H9 (cell line): ENCODE measurements around the gene RAB11FIP4. TPM values are rescaled to one million over a fixed set of nuclear protein-coding genes. Genes with fewer than 3 reads are reported as not detected.

Experiments
- DNase-seq: peaks from one replicate; pipeline ENCODE4 v3.0.0-alpha.2; 2017
- H2AFZ ChIP-seq: one replicate; pipeline ENCODE4 v1.6.1; 2013; ENCODE audit warnings: mild to moderate bottlenecking, low read length, control low read depth, moderate library complexity
- H2AK5ac ChIP-seq: 2 replicates; pipeline ENCODE4 v1.6.1; 2013; ENCODE audit warnings: low read length, control low read depth, mixed read lengths; ENCODE audit not compliant: insufficient read length
- H2BK120ac ChIP-seq: one replicate; pipeline ENCODE4 v1.6.1; 2013; ENCODE audit warnings: low read depth, mild to moderate bottlenecking, low read length, control low read depth, inconsistent platforms; ENCODE audit not compliant: poor library complexity, severe bottlenecking
- H2BK12ac ChIP-seq: 2 replicates; pipeline ENCODE4 v1.6.1; 2013; ENCODE audit warnings: low read length, control low read depth, mixed read lengths, low read depth; ENCODE audit not compliant: insufficient read length
- H2BK15ac ChIP-seq: 2 replicates; pipeline ENCODE4 v1.6.1; 2013; ENCODE audit warnings: low read depth, low read length, control low read depth
- H2BK20ac ChIP-seq: one replicate; pipeline ENCODE4 v1.6.1; 2013; ENCODE audit warnings: low read depth, mild to moderate bottlenecking, low read length, control low read depth, inconsistent platforms; ENCODE audit not compliant: poor library complexity, severe bottlenecking
- H2BK5ac ChIP-seq: 2 replicates; pipeline ENCODE4 v1.6.1; 2013; ENCODE audit warnings: low read length, control low read depth, mixed read lengths; ENCODE audit not compliant: insufficient read length
- H3K14ac ChIP-seq: 2 replicates; pipeline ENCODE4 v1.6.1; 2013; ENCODE audit warnings: low read length, control low read depth; ENCODE audit not compliant: insufficient read depth
- H3K18ac ChIP-seq: 2 replicates; pipeline ENCODE4 v1.6.1; 2013; ENCODE audit warnings: low read depth, mild to moderate bottlenecking, mixed read lengths, low read length, control low read depth; ENCODE audit not compliant: insufficient read length
- H3K23ac ChIP-seq: 2 replicates; pipeline ENCODE4 v1.6.1; 2013; ENCODE audit warnings: low read length, control low read depth, mixed read lengths, low read depth; ENCODE audit not compliant: insufficient read length
- H3K23me2 ChIP-seq: 2 replicates; pipeline ENCODE4 v1.6.1; 2013; ENCODE audit warnings: low read depth, mild to moderate bottlenecking, mixed read lengths, low read length, control low read depth; ENCODE audit not compliant: insufficient read length, poor library complexity, severe bottlenecking
- H3K27ac ChIP-seq: 2 replicates; pipeline ENCODE4 v1.5.1; 2013; ENCODE audit warnings: low read length, control low read depth, mixed read lengths, low read depth; ENCODE audit not compliant: insufficient read length
- H3K27me3 ChIP-seq: 2 replicates; pipeline ENCODE4 v1.6.1; 2013; ENCODE audit warnings: low read length, control low read depth, inconsistent platforms; ENCODE audit not compliant: insufficient read depth
- H3K4ac ChIP-seq: 2 replicates; pipeline ENCODE4 v1.6.1; 2013; ENCODE audit warnings: low read depth, mild to moderate bottlenecking, control low read depth, inconsistent platforms, low read length, moderate library complexity
- H3K4me1 ChIP-seq: 2 replicates; pipeline ENCODE4 v1.6.1; 2013; ENCODE audit warnings: low read length, control low read depth, inconsistent platforms; ENCODE audit not compliant: insufficient read depth
- H3K4me2 ChIP-seq: 2 replicates; pipeline ENCODE4 v1.6.1; 2013; ENCODE audit warnings: low read length, control low read depth, mixed read lengths; ENCODE audit not compliant: insufficient read length, insufficient read depth
- H3K56ac ChIP-seq: 2 replicates; pipeline ENCODE4 v1.6.1; 2013; ENCODE audit warnings: low read depth, mild to moderate bottlenecking, mixed read lengths, low read length, control low read depth; ENCODE audit not compliant: insufficient read length
- H3K79me1 ChIP-seq: 2 replicates; pipeline ENCODE4 v1.6.1; 2013; ENCODE audit warnings: low read depth, mild to moderate bottlenecking, moderate library complexity, low read length, control low read depth, inconsistent platforms; ENCODE audit not compliant: insufficient read depth, poor library complexity, severe bottlenecking
- H3K79me2 ChIP-seq: 2 replicates; pipeline ENCODE4 v1.6.1; 2013; ENCODE audit warnings: low read length, control low read depth, inconsistent platforms; ENCODE audit not compliant: insufficient read depth
- H3K9ac ChIP-seq: 2 replicates; pipeline ENCODE4 v1.6.1; 2013; ENCODE audit warnings: low read length, control low read depth, mixed read lengths; ENCODE audit not compliant: insufficient read length; ENCODE audit errors: extremely low read depth
- H3K9me3 ChIP-seq: one replicate; pipeline ENCODE4 v1.6.1; 2013; ENCODE audit warnings: low read depth, low read length, inconsistent platforms; ENCODE audit not compliant: control insufficient read depth
- H3T11ph ChIP-seq: one replicate; pipeline ENCODE4 v1.6.1; 2013; ENCODE audit warnings: mild to moderate bottlenecking, low read length, control low read depth, inconsistent platforms
- H4K20me1 ChIP-seq: one replicate; pipeline ENCODE4 v1.6.1; 2013; ENCODE audit not compliant: control insufficient read depth, insufficient read length, insufficient read depth
- H4K5ac ChIP-seq: 2 replicates; pipeline ENCODE4 v1.6.1; 2013; ENCODE audit warnings: low read depth, mild to moderate bottlenecking, mixed read lengths, low read length, control low read depth; ENCODE audit not compliant: insufficient read length
- H4K8ac ChIP-seq: replicated peaks from 2 replicates; pipeline ENCODE4 v1.6.1; 2013; ENCODE audit warnings: low read length, control low read depth, mixed read lengths, low read depth; ENCODE audit not compliant: insufficient read length
- H4K91ac ChIP-seq: 2 replicates; pipeline ENCODE4 v1.6.1; 2013; ENCODE audit warnings: low read depth, mild to moderate bottlenecking, moderate library complexity, mixed read lengths, low read length, control low read depth; ENCODE audit not compliant: insufficient read length
- H3K27ac Mint-ChIP-seq, 3 experiments: 2 replicates in 2 of 3; 3 replicates in 1 of 3; pipeline ENCODE4 v1.8.0; 2020 to 2021; ENCODE audit warnings: mixed read lengths in 3 of 3, mild to moderate bottlenecking in 1 of 3, moderate library complexity in 1 of 3
- H3K27me3 Mint-ChIP-seq: 2 replicates; pipeline ENCODE4 v1.8.0; 2021; ENCODE audit warnings: low read depth, mild to moderate bottlenecking, moderate library complexity, mixed read lengths
- H3K36me3 Mint-ChIP-seq, 3 experiments: 2 replicates in 2 of 3; 3 replicates in 1 of 3; pipeline ENCODE4 v1.8.0; 2020 to 2021; ENCODE audit warnings: low read depth in 3 of 3, mixed read lengths in 3 of 3; ENCODE audit not compliant: insufficient read depth in 1 of 3
- H3K4me1 Mint-ChIP-seq, 2 experiments: 2 replicates each; pipeline ENCODE4 v1.8.0; 2020; ENCODE audit warnings: mixed read lengths in 2 of 2
- H3K4me3 Mint-ChIP-seq, 2 experiments: 2 replicates in 1 of 2; 3 replicates in 1 of 2; pipeline ENCODE4 v1.8.0; 2020 to 2021; ENCODE audit warnings: mild to moderate bottlenecking in 2 of 2, mixed read lengths in 2 of 2, moderate library complexity in 1 of 2
- H3K9me3 Mint-ChIP-seq, 2 experiments: 2 replicates in 1 of 2; 3 replicates in 1 of 2; pipeline ENCODE4 v1.8.0; 2020; ENCODE audit warnings: mild to moderate bottlenecking in 2 of 2, mixed read lengths in 2 of 2, moderate library complexity in 1 of 2
- WGBS: extraction: QIAGEN DNeasy Blood & Tissue Kit; methylation state at CpG from one replicate; pipeline ENCODE4 v1.1.7; 2013; ENCODE audit warnings: missing lambda C conversion rate, low lambda C conversion rate, mixed read lengths; ENCODE audit not compliant: insufficient read length; ENCODE audit errors: extremely low coverage; 5-methylcytosine and 5-hydroxymethylcytosine counted together
- total RNA-seq: library from RNA; stranded (reverse); gene quantifications from 2 replicates; pipeline ENCODE4 v1.2.1, GENCODE V29; 2021
- TF ChIP-seq, protein P1 (sequence below): fragments of 200-600 bp; sonication (generic); conservative IDR thresholded peaks from 3 replicates; pipeline ENCODE4 v1.8.0; 2021; ENCODE audit warnings: antibody characterized with exemption, mild to moderate bottlenecking

Gene RAB11FIP4
- total RNA-seq, 1 experiment from 2014 or later: 25.7 TPM

DNA sequence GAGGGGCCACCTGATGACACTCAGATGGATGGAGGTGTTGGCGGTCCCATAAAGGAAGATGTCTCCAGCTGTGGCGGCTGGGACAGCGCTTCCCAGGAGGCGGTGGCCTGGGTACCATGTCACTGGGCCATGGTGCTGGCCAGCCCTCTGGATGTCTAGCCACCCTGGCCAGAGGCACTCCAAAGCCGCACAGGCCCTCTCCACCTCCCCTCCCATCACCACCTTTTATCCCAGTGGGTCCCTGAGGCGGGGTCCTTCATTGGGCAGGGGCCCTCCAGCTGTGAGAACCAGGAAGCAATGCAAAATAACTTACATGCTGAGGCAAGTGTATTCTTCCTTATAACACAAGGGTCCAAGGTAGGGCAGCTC is 23.1 kb downstream of the RAB11FIP4 start:
- Histone ChIP-seq H3K9ac (no peak overlapping the region), H3K23me2 (no peaks in the 10 kb centered on the region), H3K9me3 (no peaks in the 10 kb centered on the region), H4K5ac (no peak overlapping the region), H3K27me3 (no peaks in the 10 kb centered on the region), H3T11ph (no peak overlapping the region), H2AFZ (no peak overlapping the region), H3K4ac (no peak overlapping the region), H3K18ac (no peak overlapping the region), H3K79me2 (no peaks in the 10 kb centered on the region), H2BK20ac (no peak overlapping the region), H2BK12ac (no peak overlapping the region), H2BK120ac (no peak overlapping the region), H4K91ac (no peak overlapping the region), H3K27ac (no peak overlapping the region), H2BK5ac (no peak overlapping the region), H3K23ac (no peak overlapping the region), H3K79me1 (no peaks in the 10 kb centered on the region), H3K4me2 (no peak overlapping the region), H4K8ac (no peak overlapping the region), H2BK15ac (no peak overlapping the region), H2AK5ac (no peak overlapping the region), H3K4me1 (no peaks in the 10 kb centered on the region; the same call in 1 of the 2 replicates), H3K14ac (no peak overlapping the region), H3K56ac (no peak overlapping the region), H4K20me1 (peaks cover 4% of the 10 kb centered on the region)
- Mint-ChIP-seq H3K9me3 (no peaks in the 10 kb centered on the region; a peak in 1 of 5 replicates), H3K4me1 (peaks cover 47 to 78% of the 10 kb centered on the region in 2 experiments), H3K27me3 (no peaks in the 10 kb centered on the region), H3K4me3 (no peak overlapping the region), H3K36me3 (no peaks in the 10 kb centered on the region), H3K27ac (no peak overlapping the region)
- no CpG with 5 or more reads among the region's 6 CpGs for WGBS
- peak; percentile 28 for DNase-seq
- TF ChIP-seq, protein P1, sequence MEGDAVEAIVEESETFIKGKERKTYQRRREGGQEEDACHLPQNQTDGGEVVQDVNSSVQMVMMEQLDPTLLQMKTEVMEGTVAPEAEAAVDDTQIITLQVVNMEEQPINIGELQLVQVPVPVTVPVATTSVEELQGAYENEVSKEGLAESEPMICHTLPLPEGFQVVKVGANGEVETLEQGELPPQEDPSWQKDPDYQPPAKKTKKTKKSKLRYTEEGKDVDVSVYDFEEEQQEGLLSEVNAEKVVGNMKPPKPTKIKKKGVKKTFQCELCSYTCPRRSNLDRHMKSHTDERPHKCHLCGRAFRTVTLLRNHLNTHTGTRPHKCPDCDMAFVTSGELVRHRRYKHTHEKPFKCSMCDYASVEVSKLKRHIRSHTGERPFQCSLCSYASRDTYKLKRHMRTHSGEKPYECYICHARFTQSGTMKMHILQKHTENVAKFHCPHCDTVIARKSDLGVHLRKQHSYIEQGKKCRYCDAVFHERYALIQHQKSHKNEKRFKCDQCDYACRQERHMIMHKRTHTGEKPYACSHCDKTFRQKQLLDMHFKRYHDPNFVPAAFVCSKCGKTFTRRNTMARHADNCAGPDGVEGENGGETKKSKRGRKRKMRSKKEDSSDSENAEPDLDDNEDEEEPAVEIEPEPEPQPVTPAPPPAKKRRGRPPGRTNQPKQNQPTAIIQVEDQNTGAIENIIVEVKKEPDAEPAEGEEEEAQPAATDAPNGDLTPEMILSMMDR: no peak
